Measurements from ENCODE around the gene CLDN18. TPM values are rescaled to one million over a fixed set of nuclear protein-coding genes. Genes with fewer than 3 reads are reported as not detected.

Gene CLDN18
- total and polyA plus RNA-seq, 2 of the 8 experiments (the other 6 are each of a cell fraction or from before 2014, with no cell fraction given), result not detected

GRCh38 chr3:137963463-137963862 lies 46.5 kb upstream of the CLDN18 start (continued):
- TF ChIP-seq EGR1 (IDR thresholded peaks at IDR 0.05; ENCODE audit: borderline replicate concordance, low read depth, low read length) (no peak), RNF2 (IDR thresholded peaks at IDR 0.05; ENCODE audit: borderline replicate concordance, low read depth, low read length, missing control alignments, poor library complexity, severe bottlenecking) (no peak), CHD7 (IDR thresholded peaks at IDR 0.05; ENCODE audit: insufficient replicate concordance, low read length) (no peak), POU5F1 (IDR thresholded peaks at IDR 0.05; ENCODE audit: low read depth, low read length) (no peak)
- TF ChIP-seq, protein P1, sequence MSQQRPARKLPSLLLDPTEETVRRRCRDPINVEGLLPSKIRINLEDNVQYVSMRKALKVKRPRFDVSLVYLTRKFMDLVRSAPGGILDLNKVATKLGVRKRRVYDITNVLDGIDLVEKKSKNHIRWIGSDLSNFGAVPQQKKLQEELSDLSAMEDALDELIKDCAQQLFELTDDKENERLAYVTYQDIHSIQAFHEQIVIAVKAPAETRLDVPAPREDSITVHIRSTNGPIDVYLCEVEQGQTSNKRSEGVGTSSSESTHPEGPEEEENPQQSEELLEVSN (IDR thresholded peaks at IDR 0.05), result no peak
